Epidermal melanocyte (primary cell): ENCODE results near the gene SIL1.

Experiments used
- DNase-seq: peaks from one replicate; pipeline ENCODE4 v3.0.0; 2011; ENCODE audit warnings: low spot score; ENCODE audit not compliant: insufficient read length

Gene SIL1

GRCh38 chr5:138945421-138946240 is 252.5 kb downstream of the SIL1 start:
- DNase-seq, result no peak

GRCh38 chr5:138944527-138945322 is 253.4 kb downstream of the SIL1 start:
- DNase-seq, result no peak

GRCh38 chr5:138943599-138944173 is 254.5 kb downstream of the SIL1 start:
- no peak for DNase-seq

- no peak for DNase-seq
Measured at GRCh38 chr5:138942861-138943260, 255.3 kb downstream of the SIL1 start.

- DNase-seq, result no peak
Measured at GRCh38 chr5:138942066-138942465, 256.1 kb downstream of the SIL1 start.

GRCh38 chr5:138938526-138938925 is 259.6 kb downstream of the SIL1 start:
- DNase-seq, result no peak

GRCh38 chr5:138937392-138938387 is 260.5 kb downstream of the SIL1 start:
- no peak for DNase-seq

GRCh38 chr5:138936968-138937345 is 261.2 kb downstream of the SIL1 start:
- DNase-seq, result no peak

GRCh38 chr5:138936225-138936967 is 261.8 kb downstream of the SIL1 start:
- DNase-seq, result no peak

- DNase-seq, result no peak
Measured at GRCh38 chr5:138935466-138935865, 262.7 kb downstream of the SIL1 start.

- no peak for DNase-seq
Measured at GRCh38 chr5:138934971-138935370, 263.2 kb downstream of the SIL1 start.

- DNase-seq, result no peak
Measured at GRCh38 chr5:138933522-138934290, 264.5 kb downstream of the SIL1 start.

GRCh38 chr5:138932171-138932810 is 265.9 kb downstream of the SIL1 start:
- no peak for DNase-seq

GRCh38 chr5:138930371-138931097 is 267.6 kb downstream of the SIL1 start:
- DNase-seq, result no peak

- DNase-seq, result peak; percentile 96
Measured at GRCh38 chr5:138929571-138929955, 268.6 kb downstream of the SIL1 start.

- no peak for DNase-seq
Measured at GRCh38 chr5:138927979-138928378, 270.2 kb downstream of the SIL1 start.

- no peak for DNase-seq
Measured at GRCh38 chr5:138927544-138927943, 270.6 kb downstream of the SIL1 start.

GRCh38 chr5:138926688-138927448 is 271.3 kb downstream of the SIL1 start:
- DNase-seq, result no peak
